Measurements from ENCODE around the gene COX4I1. TPM values are rescaled to one million over a fixed set of nuclear protein-coding genes. Genes with fewer than 3 reads are reported as not detected.

The COX4I1 gene
- total RNA-seq, 1 experiment from 2014 or later, result 429 TPM

- POLR2A ChIA-PET, result no interaction called here
- H3K4me1 ChIP-seq (ENCODE audit: control insufficient read depth, insufficient read depth, low read length), result peaks cover 3% of the 10 kb centered on the region; the same call in 1 of the 2 replicates
These were observed 46.7 kb upstream of the COX4I1 start for GRCh38 chr16:85752511-85753420.

GRCh38 chr16:85753559-85753958 lies 45.9 kb upstream of the COX4I1 start:
- H3K4me1 ChIP-seq (ENCODE audit: control insufficient read depth, insufficient read depth, low read length), result peaks cover 3% of the 10 kb centered on the region; the same call in 1 of the 2 replicates
- POLR2A ChIA-PET, result no interaction called here
- CTCF ChIA-PET, result no interaction called here
- no peak for TF ChIP-seq TCF7L2 (IDR thresholded peaks at IDR 0.05; ENCODE audit: low read depth, low read length)
- TF ChIP-seq REST (IDR thresholded peaks at IDR 0.05; ENCODE audit: insufficient read depth in 1 of 2, low read depth in 2 of 2, low read length in 1 of 2), result no peak
- no peak for TF ChIP-seq POLR2AphosphoS5 (IDR thresholded peaks at IDR 0.05; ENCODE audit: low read depth, low read length)
- TF ChIP-seq CTCF (IDR thresholded peaks at IDR 0.05), result no peak
- TF ChIP-seq SIN3A (IDR thresholded peaks at IDR 0.05; ENCODE audit: borderline replicate concordance, insufficient read depth, low read depth, low read length), result no peak
- H3K27ac ChIP-seq (ENCODE audit: low read length), result no peak overlapping the region
- no peaks in the 10 kb centered on the region for H3K9me3 ChIP-seq (ENCODE audit: control insufficient read depth, insufficient read depth, low read depth, low read length)
- BruUV-seq (replicated peaks), result no TSS peak
- H3K36me3 ChIP-seq (ENCODE audit: control insufficient read depth, insufficient read depth, low read length), result peaks cover 2% of the 10 kb centered on the region; the same call in 1 of the 2 replicates
- in situ Hi-C loops (cut with HindIII; ENCODE audit: low pct_unique_long_range_greater_than_20kb, low sequenced_read_pairs), result no loop called here
- ATAC-seq (no peak), DNase-seq (ENCODE audit: low read depth, low spot score) (no peak)
- H3K4me3 ChIP-seq (ENCODE audit: low read depth in 2 of 2, low read length in 2 of 2), result no peak overlapping the region
- intact Hi-C loops (cut with micrococcal nuclease; ENCODE audit: unreplicated experiment), result no loop called here
- H3K27me3 ChIP-seq (ENCODE audit: control insufficient read depth, insufficient read depth, low read length), result no peaks in the 10 kb centered on the region

More at GRCh38 chr16:85752511-85753420, 46.7 kb upstream of the COX4I1 start:
- intact Hi-C loops (cut with micrococcal nuclease; ENCODE audit: unreplicated experiment), result no loop called here
- DNase-seq (ENCODE audit: low read depth, low spot score) (no peak), ATAC-seq (no peak)
- H3K27ac ChIP-seq (ENCODE audit: low read length), result no peak overlapping the region
- no peaks in the 10 kb centered on the region for H3K27me3 ChIP-seq (ENCODE audit: control insufficient read depth, insufficient read depth, low read length)
- no TSS peak for BruUV-seq (replicated peaks)
- H3K36me3 ChIP-seq (ENCODE audit: control insufficient read depth, insufficient read depth, low read length), result peaks cover 2% of the 10 kb centered on the region; the same call in 1 of the 2 replicates
- no peaks in the 10 kb centered on the region for H3K9me3 ChIP-seq (ENCODE audit: control insufficient read depth, insufficient read depth, low read depth, low read length)
- CTCF ChIA-PET, result no interaction called here
- no peak overlapping the region for H3K4me3 ChIP-seq (ENCODE audit: low read depth in 2 of 2, low read length in 2 of 2)
- TF ChIP-seq SIN3A (IDR thresholded peaks at IDR 0.05; ENCODE audit: borderline replicate concordance, insufficient read depth, low read depth, low read length) (no peak), TCF7L2 (IDR thresholded peaks at IDR 0.05; ENCODE audit: low read depth, low read length) (no peak)
- in situ Hi-C loops (cut with HindIII; ENCODE audit: low pct_unique_long_range_greater_than_20kb, low sequenced_read_pairs), result no loop called here

GRCh38 chr16:85753976-85754375 lies 45.5 kb upstream of the COX4I1 start:
- ChIA-PET CTCF (no interaction called here), POLR2A (no interaction called here)
- intact Hi-C loops (cut with micrococcal nuclease; ENCODE audit: unreplicated experiment) (no loop called here), in situ Hi-C loops (cut with HindIII; ENCODE audit: low pct_unique_long_range_greater_than_20kb, low sequenced_read_pairs) (no loop called here)
- BruUV-seq (replicated peaks), result no TSS peak
- TF ChIP-seq CTCF (IDR thresholded peaks at IDR 0.05), result no peak
- no peak for TF ChIP-seq POLR2AphosphoS5 (IDR thresholded peaks at IDR 0.05; ENCODE audit: low read depth, low read length)
- TF ChIP-seq TCF7L2 (IDR thresholded peaks at IDR 0.05; ENCODE audit: low read depth, low read length), result no peak
- no peak for TF ChIP-seq REST (IDR thresholded peaks at IDR 0.05; ENCODE audit: insufficient read depth in 1 of 2, low read depth in 2 of 2, low read length in 1 of 2)
- no peak for TF ChIP-seq SIN3A (IDR thresholded peaks at IDR 0.05; ENCODE audit: borderline replicate concordance, insufficient read depth, low read depth, low read length)
- Histone ChIP-seq H3K27ac (ENCODE audit: low read length) (no peak overlapping the region), H3K36me3 (ENCODE audit: control insufficient read depth, insufficient read depth, low read length) (peaks cover 2% of the 10 kb centered on the region; the same call in 1 of the 2 replicates), H3K9me3 (ENCODE audit: control insufficient read depth, insufficient read depth, low read depth, low read length) (no peaks in the 10 kb centered on the region), H3K4me3 (ENCODE audit: low read depth in 2 of 2, low read length in 2 of 2) (no peak overlapping the region), H3K27me3 (ENCODE audit: control insufficient read depth, insufficient read depth, low read length) (no peaks in the 10 kb centered on the region), H3K4me1 (ENCODE audit: control insufficient read depth, insufficient read depth, low read length) (peaks cover 3% of the 10 kb centered on the region; the same call in 1 of the 2 replicates)
- DNase-seq (ENCODE audit: low read depth, low spot score) (no peak), ATAC-seq (no peak)
